Motor neuron (in vitro differentiated cells): ENCODE results near the gene TBX20. TPM values are rescaled to one million over a fixed set of nuclear protein-coding genes. Genes with fewer than 3 reads are reported as not detected.
A peak's percentile ranks its signal among the peaks of the same experiment; 100 is the strongest.
"Not testable (repeated sequence)": the region's sequence is repeated elsewhere in the genome, so short reads cannot be mapped to it uniquely, and the experiment has no call there.

Experiments
- ATAC-seq, 8 experiments: fragments of 200-7000 bp; cut with Tn5 transposase; replicated peaks in 6 of 8; 2 replicates each; pipeline ENCODE4 v1.8.0; 2021; ENCODE audit warnings: mild to moderate bottlenecking in 8 of 8, moderate library complexity in 8 of 8
- H3K27ac ChIP-seq, 2 donors: fragments of 250-450 bp; sonication (Bioruptor Pico); 2 replicates each; pipeline ENCODE4 v1.9.0; 2021; ENCODE audit warnings: antibody characterized with exemption in 2 of 2, mild to moderate bottlenecking in 2 of 2, moderate library complexity in 1 of 2
- H3K4me1 ChIP-seq, 2 donors: fragments of 250-450 bp; sonication (Bioruptor Pico); replicated peaks in 1 of 2; 2 replicates each; pipeline ENCODE4 v1.6.1; 2021; ENCODE audit warnings: antibody characterized with exemption in 2 of 2, mild to moderate bottlenecking in 2 of 2, moderate library complexity in 1 of 2
- H3K4me3 ChIP-seq, 5 donors: fragments of 250-450 bp; sonication (Bioruptor Pico); 2 replicates each; pipeline ENCODE4 v1.9.0; 2021; ENCODE audit warnings: antibody characterized with exemption in 5 of 5, mild to moderate bottlenecking in 5 of 5, moderate library complexity in 4 of 5
- WGBS, 10 experiments: fragments of 450-650 bp; shearing (Covaris generic); methylation state at CpG; one replicate each; pipeline ENCODE4 v1.0.0; 2022; 5-methylcytosine and 5-hydroxymethylcytosine counted together
- in situ Hi-C, 9 experiments: fragments of 400-800 bp; cut with MboI; loops; one replicate each; pipeline ENCODE4 v1.15.0; 2021; ENCODE audit warnings: low sequenced_read_pairs in 9 of 9, low pct_unique_long_range_greater_than_20kb in 2 of 9; ENCODE audit not compliant: unreplicated experiment in 9 of 9
- total RNA-seq, 8 experiments: library from RNA; unstranded; fragments of 300-600 nt; gene quantifications; 2 replicates each; pipeline versions ENCODE4 v1.2.3 to v1.2.4, GENCODE V29; 2022

TBX20 gene
- total RNA-seq, 8 experiments from 2014 or later: 0.09 to 0.43 (median 0.17) TPM; not detected in 3

- H3K4me3 ChIP-seq: no peak overlapping the region
- ATAC-seq: no peak
- H3K4me1 ChIP-seq: peaks cover 0 to 2% of the 10 kb centered on the region in 2 donors
- 0 to 57% (median 16%) methylated on average over 1 to 5 of the region's 5 CpGs; no CpG with 5 or more reads in 2 of the 10 experiments for WGBS, 10 experiments
- in situ Hi-C loops: no loop called here
- H3K27ac ChIP-seq: no peak overlapping the region
These were observed 2.1 kb downstream of the TBX20 start for GRCh38 chr7:35251606-35252310.

GRCh38 chr7:35250941-35251340, 3.0 kb downstream of the TBX20 start:
- ATAC-seq: no peak
- 0 to 43% (median 0%) methylated on average over 1 of the region's 1 CpG; no CpG with 5 or more reads in 5 of the 10 experiments for WGBS, 10 experiments
- in situ Hi-C loops: no loop called here

DNA sequence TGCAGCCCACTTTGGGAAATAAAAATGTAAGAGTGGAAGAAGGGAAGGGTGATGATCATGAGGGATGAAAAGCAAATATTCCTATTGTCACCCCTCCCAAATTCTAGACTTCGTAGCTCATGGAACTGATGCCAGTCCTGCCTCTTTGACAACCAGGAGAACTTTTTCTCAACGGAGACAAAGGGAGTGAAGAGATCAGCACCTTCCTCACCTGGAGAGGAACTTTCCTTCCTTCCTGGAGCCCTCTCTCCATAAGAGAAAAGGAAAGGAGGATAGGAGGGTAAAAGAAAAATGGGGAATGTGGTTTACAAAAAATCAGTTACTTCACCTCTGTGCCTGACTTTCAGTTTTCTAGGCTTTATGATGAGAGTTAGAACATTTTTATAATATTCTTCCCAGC, 3.4 kb downstream of the TBX20 start:
- Histone ChIP-seq H3K27ac (no peak overlapping the region), H3K4me3 (no peak overlapping the region), H3K4me1 (peaks cover 0 to 2% of the 10 kb centered on the region in 2 donors)
- ATAC-seq: no peak
- in situ Hi-C loops: no loop called here
- 0 to 8% (median 2%) methylated on average over 1 to 2 of the region's 2 CpGs; no CpG with 5 or more reads in 4 of the 10 experiments for WGBS, 10 experiments

More at GRCh38 chr7:35250941-35251340, 3.0 kb downstream of the TBX20 start:
- H3K4me1 ChIP-seq: peaks cover 0 to 2% of the 10 kb centered on the region in 2 donors
- H3K4me3 ChIP-seq: no peak overlapping the region
- H3K27ac ChIP-seq: no peak overlapping the region

- whole genome bisulfite sequencing, 10 experiments: 0 to 13% methylated on average over 1 to 4 of the region's 5 CpGs; no CpG with 5 or more reads in 8 of the 10 experiments
- in situ Hi-C loops: no loop called here
- Histone ChIP-seq H3K4me3 (no peak overlapping the region), H3K4me1 (peaks cover 0 to 2% of the 10 kb centered on the region in 2 donors), H3K27ac (no peak overlapping the region)
- ATAC-seq: peak in 2 of 8 experiments; percentile 11 to 49
These were observed 4.4 kb downstream of the TBX20 start for GRCh38 chr7:35249537-35249907.

DNA sequence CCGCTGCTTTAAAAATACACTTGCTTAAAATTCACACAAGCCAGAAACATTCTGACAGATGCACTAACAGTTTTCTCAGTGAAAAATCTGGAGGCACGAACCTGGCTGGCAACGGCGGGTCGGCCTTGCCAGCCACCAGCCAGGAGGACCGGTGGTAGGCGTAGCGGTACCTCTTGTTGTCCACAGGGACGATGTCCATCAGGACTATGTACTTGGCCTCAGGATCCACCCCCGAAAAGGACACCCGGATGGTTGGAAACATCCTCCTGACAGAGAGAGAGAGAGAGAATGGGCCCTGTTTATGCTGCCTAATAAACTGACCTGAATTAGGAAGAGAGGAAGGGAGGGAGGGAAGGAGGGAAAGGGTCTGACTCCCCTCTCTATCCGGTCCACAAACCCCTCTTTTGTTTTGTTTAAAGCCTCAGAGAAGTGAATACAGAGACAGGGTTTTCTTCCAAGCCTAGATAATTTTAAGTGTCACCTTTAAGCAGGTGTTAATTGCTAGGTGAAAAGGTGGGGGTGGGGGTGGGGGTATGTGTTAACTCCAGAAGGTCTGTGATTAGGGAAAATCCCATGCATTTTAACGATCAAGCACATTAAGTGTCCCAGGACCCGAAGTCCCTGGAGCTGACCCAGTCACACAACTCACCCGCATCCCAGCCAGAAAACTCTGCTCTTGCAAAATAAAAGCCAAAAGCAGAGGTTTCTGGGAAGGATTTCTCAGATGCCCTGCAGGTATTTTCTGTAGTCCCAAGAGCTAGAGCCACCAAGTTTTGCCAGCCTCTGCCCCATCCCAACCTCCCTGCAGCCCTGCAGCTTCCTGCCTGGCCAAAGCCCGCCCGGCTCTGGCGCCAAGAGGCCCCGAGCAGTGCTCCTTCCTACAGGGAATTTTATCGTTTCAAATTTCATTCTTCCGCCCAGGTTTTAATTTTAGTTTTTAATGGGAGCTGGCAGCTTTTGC, 5.0 kb downstream of the TBX20 start:
- Histone ChIP-seq H3K4me1 (peaks cover 0 to 2% of the 10 kb centered on the region in 2 donors), H3K4me3 (no peak overlapping the region), H3K27ac (no peak overlapping the region)
- in situ Hi-C loops: no loop called here
- WGBS, 10 experiments: 0 to 63% (median 16%) methylated on average over 2 to 15 of the region's 21 CpGs
- ATAC-seq: no peak

DNA sequence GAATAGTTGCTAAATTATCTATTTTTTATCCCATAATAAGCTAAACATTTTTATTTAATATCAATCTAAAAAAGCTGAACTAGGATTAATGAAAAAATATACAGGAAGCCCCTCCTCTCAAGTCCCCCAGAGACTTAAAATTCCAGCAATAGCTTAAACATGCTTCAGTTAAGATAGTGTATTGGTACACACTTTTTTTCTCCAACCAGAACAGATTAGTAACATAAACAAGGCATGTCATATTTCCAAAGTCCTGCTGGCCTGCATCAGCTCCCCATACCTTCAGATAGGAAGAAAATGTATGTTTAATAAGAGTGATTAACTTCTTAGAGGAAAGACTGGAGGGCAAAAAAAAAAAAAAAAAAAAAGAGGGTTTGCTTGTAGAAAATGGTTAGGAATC, 7.1 kb downstream of the TBX20 start:
- ATAC-seq: no peak
- no peak overlapping the region for H3K27ac ChIP-seq
- H3K4me3 ChIP-seq: no peak overlapping the region
- H3K4me1 ChIP-seq: no peaks in the 10 kb centered on the region
- in situ Hi-C loops: no loop called here

GRCh38 chr7:35241884-35242283, 12.0 kb downstream of the TBX20 start:
- Histone ChIP-seq H3K27ac (no peak overlapping the region), H3K4me3 (no peak overlapping the region), H3K4me1 (no peaks in the 10 kb centered on the region)
- ATAC-seq: peak in 1 of 8 experiments; percentile 86
- WGBS, 10 experiments: 10 to 100% (median 62%) methylated on average over 1 to 7 of the region's 7 CpGs; no CpG with 5 or more reads in 1 of the 10 experiments
- in situ Hi-C loops: no loop called here

GRCh38 chr7:35241436-35241835, 12.5 kb downstream of the TBX20 start:
- Histone ChIP-seq H3K4me3 (no peak overlapping the region), H3K27ac (no peak overlapping the region), H3K4me1 (no peaks in the 10 kb centered on the region)
- peak in 2 of 8 experiments; percentile 21 to 49 for ATAC-seq
- in situ Hi-C loops: no loop called here

- H3K4me3 ChIP-seq, H3K27ac ChIP-seq, H3K4me1 ChIP-seq, in situ Hi-C loops: not testable (repeated sequence)
- 0 to 40% (median 14%) methylated on average over 1 to 2 of the region's 2 CpGs; no CpG with 5 or more reads in 5 of the 10 experiments for WGBS, 10 experiments
- peak in 3 of 8 experiments; percentile 17 to 79 (median 69) for ATAC-seq
These were observed 12.9 kb downstream of the TBX20 start for GRCh38 chr7:35241008-35241407.

DNA sequence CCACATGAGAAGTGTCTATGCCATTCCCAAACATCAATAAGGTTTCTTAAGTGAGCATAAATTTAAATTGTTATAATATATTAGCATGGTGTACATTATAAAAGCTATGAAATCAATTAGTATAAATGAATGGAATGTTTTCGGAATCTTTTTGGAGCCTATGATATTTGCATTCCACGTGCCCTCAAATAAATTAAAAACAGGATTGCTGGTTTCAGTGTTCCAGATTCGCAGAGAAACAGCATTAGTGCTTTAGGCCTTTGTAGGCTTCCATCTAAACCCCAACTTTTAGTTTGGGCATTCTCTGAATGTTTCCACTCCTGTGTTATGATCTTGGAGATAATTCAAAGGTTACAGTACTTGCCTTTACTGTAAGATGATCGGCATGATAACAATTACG, 15.4 kb downstream of the TBX20 start:
- H3K27ac ChIP-seq, H3K4me3 ChIP-seq, H3K4me1 ChIP-seq, ATAC-seq, in situ Hi-C loops: not testable (repeated sequence)
- 33 to 100% (median 70%) methylated on average over 1 to 3 of the region's 5 CpGs; no CpG with 5 or more reads in 4 of the 10 experiments for WGBS, 10 experiments

GRCh38 chr7:35232994-35233393, 20.9 kb downstream of the TBX20 start:
- Histone ChIP-seq H3K4me3 (no peak overlapping the region), H3K4me1 (no peaks in the 10 kb centered on the region), H3K27ac (no peak overlapping the region)
- in situ Hi-C loops: no loop called here
- 50 to 83% (median 64%) methylated on average over 1 to 3 of the region's 3 CpGs; no CpG with 5 or more reads in 6 of the 10 experiments for WGBS, 10 experiments
- no peak for ATAC-seq

DNA sequence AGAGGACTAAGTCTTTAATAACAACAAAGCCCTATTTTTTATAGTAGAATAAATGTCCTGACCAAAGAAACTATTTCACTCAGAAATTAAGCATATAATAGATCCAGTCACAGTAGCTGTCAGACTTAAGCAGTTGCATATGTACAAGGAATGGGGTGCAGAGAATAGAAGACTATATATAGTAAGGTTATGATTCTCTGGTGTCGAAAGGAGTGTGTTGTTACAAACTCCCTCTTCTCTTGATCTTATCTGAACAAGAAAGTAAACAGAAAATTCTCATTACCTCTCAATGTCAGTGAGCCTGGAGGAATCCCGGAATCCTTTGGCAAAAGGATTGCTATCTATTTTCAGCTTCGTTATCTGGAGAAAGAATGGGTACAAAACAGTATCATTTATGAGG, 22.7 kb downstream of the TBX20 start:
- whole genome bisulfite sequencing, 10 experiments: 8 to 100% (median 86%) methylated on average over 1 to 3 of the region's 3 CpGs; no CpG with 5 or more reads in 1 of the 10 experiments
- H3K27ac ChIP-seq, in situ Hi-C loops, ATAC-seq, H3K4me3 ChIP-seq, H3K4me1 ChIP-seq: not testable (repeated sequence)

- in situ Hi-C loops, ATAC-seq: not testable (repeated sequence)
- no CpG with 5 or more reads among the region's 2 CpGs for WGBS, 10 experiments
These were observed 24.7 kb downstream of the TBX20 start for GRCh38 chr7:35229116-35229780.

More at GRCh38 chr7:35229116-35229780, 24.7 kb downstream of the TBX20 start:
- H3K4me3 ChIP-seq, H3K4me1 ChIP-seq, H3K27ac ChIP-seq: not testable (repeated sequence)
